ENCODE measurements around the gene ZSWIM8.
"Not testable (repeated sequence)": the region's sequence is repeated elsewhere in the genome, so short reads cannot be mapped to it uniquely, and the experiment has no call there.

The ZSWIM8 gene

DNA sequence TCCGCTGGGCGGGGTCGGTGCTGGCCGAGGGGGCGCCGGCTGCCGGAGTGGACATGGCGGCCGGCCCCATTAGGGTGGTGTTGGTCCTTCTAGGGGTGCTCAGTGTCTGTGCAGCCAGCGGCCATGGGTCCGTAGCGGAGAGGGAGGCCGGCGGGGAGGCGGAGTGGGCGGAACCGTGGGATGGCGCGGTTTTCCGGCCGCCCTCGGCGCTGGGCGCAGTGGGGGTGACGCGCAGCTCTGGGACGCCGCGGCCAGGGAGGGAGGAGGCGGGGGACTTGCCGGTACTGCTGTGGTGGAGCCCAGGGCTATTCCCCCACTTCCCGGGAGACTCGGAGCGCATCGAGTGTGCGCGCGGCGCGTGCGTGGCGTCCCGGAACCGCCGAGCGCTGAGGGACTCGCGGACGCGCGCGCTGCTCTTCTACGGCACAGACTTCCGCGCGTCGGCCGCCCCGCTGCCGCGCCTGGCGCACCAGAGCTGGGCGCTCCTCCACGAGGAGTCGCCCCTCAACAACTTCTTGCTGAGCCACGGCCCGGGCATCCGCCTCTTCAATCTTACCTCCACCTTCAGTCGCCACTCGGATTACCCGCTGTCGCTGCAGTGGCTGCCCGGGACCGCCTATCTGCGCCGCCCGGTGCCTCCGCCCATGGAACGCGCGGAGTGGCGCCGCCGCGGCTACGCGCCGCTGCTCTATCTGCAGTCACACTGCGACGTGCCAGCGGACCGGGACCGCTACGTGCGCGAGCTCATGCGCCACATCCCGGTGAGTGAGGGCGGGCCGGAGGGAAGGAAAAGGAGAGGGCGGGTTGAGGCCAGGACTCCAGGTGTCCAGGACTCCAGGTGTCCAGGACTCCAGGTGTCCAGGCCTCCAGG, 12.9 kb upstream of the ZSWIM8 start:
- peak; percentile 57 for DNase-seq

DNA sequence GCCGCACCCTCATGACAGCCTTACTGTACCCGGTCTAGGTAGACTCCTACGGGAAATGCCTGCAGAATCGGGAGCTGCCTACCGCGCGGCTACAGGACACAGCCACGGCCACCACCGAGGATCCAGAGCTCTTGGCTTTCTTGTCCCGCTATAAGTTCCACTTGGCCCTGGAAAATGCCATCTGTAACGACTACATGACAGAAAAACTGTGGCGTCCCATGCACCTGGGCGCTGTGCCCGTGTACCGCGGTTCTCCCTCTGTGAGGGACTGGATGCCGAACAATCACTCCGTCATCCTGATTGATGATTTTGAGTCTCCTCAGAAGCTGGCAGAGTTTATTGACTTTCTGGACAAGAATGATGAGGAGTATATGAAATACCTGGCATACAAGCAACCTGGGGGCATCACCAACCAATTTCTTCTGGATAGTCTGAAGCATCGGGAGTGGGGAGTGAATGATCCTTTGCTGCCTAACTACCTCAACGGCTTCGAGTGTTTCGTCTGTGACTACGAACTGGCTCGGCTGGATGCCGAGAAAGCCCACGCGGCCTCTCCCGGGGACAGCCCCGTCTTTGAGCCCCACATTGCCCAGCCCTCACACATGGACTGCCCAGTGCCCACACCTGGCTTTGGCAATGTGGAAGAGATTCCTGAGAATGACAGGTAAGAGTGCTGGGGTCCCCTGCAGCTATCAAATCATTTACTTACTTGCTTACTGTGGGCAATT, 12.1 kb upstream of the ZSWIM8 start:
- DNase-seq, result no peak

DNA sequence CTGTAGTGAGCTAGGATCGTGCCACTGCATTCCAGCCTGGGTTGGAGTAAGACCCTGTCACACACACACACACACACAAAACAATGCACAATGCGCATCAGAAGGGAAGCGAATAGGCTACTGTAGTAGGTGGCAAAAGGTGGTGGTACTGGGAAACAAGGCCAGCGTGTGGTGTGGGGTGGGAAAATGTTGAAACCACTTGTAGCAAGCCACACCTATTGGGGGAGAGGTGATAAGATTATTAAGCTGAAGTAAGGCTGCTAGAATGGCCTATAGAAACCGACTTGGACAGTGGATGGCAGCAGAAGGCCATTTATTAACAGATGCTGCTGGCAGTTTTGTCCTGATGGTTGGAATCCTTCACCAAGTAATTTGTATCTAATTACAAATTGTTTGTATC, 10.8 kb upstream of the ZSWIM8 start:
- DNase-seq, result no peak

DNA sequence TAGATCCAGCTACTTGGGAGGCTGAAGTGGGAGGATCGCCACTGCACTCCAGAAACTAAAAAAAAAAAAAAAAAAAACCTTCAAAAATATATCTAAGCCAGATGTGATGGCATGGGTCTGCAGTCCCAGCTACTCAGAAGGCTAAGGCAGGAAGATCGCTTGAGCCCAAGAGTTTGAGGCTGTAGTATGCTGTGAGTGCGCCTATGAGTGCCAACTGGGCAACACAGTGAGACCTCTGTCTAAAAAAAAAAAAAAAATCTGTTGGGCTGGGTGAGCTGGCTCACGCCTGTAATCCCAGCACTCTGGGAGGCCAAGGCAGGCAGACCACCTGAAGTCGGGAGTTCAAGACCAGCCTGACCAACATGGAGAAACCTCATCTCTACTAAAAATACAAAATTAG, 6.4 kb upstream of the ZSWIM8 start:
- no peak for DNase-seq

DNA sequence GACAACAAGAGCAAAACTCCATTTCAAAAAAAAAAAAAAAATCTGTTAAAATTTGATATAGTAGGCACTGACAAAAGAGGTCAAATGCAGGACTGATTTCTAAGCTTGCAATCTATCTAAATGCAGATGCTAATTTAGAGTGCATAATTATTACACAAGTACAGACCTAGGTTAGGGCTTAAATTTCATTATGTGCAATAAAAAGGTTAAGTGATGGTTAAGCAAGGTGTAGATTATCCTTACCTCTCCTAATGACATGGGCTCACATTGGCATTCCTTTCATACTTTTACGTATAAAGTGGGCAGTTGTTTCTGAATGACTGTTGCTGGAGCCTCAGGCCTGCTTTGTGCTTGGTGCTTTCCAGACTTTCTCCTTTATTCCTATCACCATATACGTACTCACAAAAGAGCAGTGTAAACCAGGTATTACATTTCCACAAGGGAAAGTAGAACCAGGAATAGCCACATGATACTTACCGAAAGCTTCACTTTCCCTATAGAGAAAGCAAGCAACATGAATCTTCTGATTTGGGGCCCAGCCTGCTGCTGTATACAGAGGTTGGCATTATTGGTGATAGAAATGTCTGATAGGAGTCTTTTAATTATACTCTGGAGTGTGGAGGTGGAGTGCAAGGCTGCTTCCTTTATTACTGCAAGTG, 5.7 kb upstream of the ZSWIM8 start:
- no peak for DNase-seq

DNA sequence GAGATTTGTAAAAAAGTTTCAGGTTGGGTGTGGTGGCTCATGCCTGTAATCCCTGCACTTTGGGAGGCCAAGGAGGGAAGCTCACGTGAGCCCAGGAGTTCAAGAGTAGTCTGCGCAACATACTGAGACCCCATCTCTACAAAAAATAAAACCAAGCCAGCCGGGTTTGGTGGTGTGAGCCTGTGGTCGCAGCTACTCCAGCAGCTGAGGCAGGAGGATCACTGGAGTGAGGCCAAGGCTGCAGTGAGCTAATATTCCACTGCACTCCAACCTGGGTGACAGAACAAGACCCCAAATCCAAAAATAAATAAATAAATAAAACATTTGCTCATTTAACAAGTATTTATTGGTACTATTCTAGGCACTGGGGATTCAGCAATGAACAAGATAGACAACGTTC, 5.1 kb upstream of the ZSWIM8 start:
- DNase-seq, result no peak

DNA sequence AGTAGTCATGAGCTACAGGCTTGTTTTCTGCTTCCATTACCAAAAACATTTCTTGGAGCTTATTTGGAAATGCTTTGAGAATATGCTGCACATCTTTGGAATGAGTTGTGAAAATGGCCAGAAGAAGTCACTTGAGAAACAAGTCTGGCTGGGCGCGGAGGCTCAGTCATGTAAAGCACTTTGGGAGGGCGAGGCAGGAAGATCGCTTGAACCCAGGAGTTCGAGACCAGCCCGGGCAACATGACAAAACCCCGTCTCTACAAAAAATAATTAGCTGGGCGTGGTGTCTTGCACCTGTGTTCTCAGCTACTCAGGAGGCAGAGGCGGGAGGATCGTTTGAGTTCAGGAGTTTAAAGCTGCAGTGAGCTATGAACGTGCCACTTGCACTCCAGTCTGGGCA, 4.4 kb upstream of the ZSWIM8 start:
- no peak for DNase-seq

DNA sequence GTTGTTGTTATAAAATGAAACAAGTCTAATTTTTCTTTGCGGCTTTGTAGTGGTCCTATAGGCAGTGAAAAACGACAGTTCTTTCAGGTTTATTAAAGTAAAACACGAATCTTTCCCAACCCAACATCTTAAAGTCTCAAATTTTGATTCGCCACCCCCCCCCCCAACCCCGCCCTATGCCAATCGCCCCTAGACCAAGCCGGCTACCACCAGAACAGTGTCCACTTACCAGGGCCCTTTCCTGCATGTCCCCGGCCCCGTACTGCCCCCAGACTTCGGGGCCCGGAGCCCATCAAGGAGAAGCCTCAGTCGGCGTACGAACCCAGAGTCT, 3.9 kb upstream of the ZSWIM8 start:
- no peak for DNase-seq

DNA sequence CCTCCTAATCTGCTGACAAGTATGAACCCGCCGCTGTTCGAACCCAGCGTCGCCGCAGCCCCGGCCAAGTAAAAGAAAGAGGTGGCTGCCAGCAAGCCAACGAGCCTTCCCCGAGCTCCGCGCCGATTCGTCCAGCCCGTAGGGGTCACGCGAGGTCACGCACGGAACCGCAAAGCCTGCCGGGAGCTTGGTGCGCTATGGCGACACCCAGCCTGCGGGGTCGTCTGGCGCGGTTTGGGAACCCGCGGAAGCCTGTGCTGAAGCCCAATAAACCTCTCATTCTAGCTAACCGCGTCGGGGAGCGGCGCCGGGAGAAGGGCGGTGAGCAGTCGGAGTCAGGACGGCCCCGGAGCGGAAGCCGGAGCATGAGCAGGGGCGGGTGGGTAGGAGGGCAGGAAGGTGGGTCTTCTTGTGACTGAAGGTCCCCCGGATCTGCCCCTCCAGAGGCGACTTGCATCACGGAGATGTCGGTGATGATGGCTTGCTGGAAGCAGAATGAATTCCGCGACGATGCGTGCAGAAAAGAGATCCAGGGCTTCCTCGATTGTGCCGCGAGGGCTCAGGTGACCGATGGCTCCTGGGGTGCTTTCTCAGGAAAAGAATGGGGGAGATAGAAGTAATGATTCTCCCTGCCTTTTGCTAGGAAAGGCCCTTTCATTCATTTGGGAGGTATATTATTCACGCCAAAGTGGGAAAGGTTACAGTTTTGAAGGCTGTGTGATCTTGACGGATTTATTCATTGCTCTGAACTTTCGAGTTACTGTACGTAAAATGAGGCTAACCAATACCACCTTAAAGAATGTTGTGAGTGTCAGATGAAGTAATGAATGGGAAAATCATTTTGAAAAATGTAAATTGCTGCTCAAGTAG, 3.3 kb upstream of the ZSWIM8 start, which contains the start of gene CHCHD1:
Gene CHCHD1, plus strand, starts transcription at position 170 of the 870 bp plus-strand sequence. Its CDS starts 28 bp downstream, at position 198.
- DNase-seq, result peak; percentile 86

DNA sequence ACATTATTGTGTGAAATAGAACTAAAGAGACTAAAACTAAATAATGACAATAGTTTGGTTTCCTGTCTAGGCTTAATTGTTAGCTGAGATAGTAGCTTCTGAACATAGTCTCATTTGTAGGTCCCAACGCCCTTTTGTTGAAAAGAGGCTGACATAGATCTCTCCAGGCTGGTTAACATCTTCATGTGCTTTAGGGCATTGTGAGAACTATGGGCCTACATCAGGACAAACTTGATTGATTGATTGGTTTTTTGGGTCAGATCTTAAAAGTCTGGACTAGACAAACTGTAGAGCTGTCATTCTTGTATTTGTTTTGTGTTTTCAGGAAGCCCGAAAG, 2.7 kb upstream of the ZSWIM8 start:
- DNase-seq, result no peak

DNA sequence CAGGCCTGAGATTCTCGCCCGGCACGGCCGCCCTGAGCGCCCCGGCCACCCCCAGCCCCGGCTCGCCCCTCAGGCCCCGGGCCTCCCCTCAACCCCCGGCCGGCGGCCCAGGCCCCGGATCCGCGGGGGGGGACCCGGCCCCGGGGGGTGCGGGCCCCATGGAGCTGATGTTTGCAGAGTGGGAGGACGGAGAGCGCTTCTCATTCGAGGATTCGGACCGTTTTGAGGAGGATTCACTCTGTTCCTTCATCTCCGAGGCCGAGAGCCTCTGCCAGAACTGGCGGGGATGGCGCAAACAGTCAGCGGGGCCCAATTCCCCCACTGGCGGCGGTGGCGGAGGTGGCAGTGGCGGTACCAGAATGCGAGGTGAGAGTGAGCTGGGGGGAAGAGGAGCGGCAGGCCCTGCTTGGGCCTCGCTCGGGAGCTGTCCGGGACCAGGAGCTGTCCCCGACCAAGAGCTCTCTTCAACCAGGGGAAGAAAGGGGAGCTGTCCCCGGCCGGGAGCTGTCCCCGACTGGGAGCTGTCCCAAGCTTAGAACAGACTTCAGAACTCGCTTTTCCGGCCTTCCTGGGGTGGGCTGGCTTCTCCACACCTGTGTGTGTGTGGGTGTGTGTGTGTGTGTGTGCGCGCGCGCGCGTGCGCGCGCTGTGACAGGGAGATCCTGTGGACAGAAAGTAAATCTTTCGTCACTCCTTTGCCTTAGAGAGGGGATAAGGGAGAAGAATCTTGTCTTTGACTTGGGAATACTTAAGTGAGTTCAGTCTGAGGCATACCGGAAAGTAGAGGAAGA, 510 bp downstream of the ZSWIM8 start:
- peak; percentile 32 for DNase-seq

DNA sequence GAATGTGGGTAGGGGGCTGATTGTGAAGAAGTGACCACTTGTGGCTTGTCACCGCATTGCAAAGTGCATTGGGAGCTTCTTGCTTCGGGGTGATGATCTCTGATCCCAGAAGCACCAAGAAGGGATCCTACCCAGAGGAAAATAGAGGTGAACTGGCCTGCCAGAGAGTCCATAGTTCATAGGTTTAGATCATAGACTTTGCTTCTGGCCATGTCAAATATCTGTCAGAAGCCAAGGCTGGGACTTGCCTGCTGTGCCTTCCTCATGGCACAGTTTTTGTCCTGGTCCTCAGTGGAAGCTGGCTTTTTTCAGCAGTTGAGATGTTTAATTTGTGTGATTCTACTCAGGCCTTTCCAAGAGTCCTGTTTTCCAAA, 1.1 kb downstream of the ZSWIM8 start:
- no peak for DNase-seq

DNA sequence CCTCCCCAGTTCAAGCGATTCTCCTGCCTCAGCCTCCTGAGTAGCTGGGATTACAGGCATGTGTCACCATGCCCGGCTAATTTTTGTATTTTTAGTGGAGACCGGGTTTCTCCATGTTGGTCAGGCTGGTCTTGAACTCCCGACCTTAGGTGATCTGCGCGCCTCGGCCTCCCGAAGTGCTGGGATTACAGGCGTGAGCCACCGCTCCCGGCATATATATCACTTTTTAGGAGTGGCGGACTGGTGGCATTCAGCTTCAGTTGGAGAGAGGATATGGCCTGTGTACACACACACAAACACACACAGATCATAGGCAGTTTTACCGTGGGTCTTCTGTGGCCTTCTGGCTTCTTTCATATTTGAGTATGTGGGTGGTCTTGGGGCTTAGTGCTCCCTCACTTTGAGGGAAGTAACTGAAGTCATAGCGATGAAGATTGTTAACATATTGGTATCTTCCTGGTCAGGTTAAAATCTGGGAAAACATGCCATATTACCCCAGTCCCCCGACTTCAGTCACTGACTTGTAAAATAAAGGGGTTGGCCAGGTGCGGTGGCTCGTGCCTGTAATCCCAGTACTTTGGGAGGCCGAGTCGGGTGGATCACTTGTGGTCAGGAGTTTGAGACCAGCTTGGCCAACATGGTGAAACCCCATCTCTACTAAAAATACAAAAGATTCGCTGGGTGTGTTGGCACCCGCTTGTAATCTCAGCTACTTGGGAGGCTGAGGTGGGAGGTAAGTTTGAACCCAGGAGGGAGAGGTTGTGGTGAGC, 1.8 kb downstream of the ZSWIM8 start:
- DNase-seq, result not testable (repeated sequence)

DNA sequence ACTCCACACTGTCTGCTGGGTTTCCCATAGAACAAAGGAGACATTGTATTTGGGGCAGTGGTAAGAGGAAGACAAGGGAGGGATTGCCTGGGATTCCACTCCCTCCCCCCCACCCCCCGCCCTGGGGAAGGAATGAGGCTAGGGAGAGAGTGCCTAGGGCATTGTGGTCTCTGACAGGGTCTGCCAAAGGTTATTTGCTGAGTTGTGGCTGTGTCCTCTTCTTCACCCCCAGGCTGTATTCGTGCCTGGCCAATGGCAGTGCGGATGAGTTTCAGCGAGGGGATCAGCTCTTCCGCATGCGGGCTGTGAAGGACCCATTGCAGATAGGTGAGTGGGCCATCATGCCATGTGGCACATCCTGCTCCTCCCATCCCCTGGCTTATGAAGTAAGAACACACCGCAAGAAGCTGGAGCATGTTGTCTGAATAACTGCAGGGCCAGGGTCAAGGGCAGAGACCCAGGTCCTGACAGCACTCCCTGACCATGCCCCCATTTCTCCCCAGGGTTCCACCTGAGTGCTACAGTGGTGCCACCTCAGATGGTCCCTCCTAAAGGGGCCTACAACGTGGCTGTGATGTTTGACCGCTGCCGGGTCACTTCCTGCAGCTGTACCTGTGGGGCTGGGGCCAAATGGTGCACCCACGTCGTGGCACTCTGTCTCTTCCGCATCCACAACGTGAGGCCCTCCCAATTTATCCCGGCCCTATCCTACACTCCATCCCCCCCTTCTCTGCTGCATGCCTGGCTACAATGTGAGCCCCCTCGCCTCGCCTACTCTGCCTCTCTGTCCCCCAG, 3.7 kb downstream of the ZSWIM8 start:
- DNase-seq, result no peak

DNA sequence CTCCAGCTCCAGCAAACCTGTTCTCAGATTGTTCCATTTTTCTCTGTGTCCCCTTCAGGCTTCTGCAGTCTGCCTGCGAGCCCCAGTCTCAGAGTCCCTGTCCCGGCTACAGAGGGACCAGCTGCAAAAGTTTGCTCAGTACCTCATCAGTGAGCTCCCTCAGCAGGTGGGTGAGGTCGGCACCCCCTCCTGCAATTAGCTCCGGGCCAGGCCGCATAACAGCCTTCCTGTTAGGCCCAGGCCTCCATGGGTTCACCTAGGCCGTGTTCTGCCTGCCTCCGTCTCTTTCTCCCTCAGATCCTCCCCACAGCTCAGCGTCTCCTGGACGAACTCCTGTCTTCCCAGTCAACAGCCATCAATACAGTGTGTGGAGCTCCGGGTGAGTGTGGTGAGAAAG, 4.3 kb downstream of the ZSWIM8 start:
- no peak for DNase-seq

DNA sequence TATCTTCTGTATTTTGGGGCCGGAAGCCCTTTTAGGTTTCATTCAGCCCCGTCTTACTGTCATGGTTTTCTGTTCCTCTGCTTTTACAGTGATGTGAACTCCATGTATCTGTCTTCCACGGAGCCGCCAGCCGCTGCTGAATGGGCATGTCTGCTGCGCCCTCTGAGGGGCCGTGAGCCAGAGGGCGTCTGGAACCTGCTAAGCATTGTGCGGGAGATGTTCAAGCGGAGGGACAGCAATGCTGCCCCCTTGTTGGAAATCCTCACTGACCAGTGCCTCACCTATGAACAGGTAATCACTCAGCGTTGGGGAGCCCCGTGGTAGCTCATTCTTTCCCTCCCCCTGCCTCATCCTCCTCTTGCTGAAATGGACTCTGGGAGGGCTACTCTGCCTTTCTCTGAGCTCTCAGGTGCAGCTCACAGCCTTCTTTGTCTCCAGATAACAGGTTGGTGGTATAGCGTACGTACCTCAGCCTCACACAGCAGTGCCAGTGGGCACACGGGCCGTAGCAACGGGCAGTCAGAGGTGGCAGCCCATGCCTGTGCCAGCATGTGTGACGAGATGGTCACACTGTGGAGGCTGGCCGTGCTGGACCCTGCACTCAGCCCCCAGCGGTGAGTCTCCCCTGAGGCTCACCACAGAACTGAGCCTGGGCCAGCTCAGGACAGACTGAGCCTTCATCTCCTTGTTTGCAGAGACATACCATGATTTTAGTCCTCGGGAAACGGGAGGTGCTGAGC, 5.7 kb downstream of the ZSWIM8 start:
- no peak for DNase-seq

DNA sequence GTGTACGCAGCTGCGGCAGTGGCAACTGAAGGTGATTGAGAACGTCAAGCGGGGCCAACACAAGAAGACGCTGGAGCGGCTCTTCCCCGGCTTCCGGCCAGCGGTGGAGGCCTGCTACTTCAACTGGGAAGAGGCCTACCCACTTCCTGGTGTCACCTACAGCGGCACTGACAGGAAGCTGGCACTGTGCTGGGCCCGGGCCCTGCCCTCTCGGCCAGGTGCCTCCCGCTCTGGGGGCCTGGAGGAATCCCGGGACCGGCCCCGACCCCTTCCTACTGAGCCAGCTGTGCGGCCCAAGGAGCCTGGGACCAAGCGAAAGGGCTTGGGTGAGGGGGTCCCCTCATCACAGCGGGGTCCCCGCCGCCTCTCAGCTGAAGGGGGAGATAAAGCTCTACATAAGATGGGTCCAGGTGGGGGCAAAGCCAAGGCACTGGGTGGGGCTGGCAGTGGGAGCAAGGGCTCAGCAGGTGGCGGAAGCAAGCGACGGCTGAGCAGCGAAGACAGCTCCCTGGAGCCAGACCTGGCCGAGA, 6.5 kb downstream of the ZSWIM8 start:
- no peak for DNase-seq

DNA sequence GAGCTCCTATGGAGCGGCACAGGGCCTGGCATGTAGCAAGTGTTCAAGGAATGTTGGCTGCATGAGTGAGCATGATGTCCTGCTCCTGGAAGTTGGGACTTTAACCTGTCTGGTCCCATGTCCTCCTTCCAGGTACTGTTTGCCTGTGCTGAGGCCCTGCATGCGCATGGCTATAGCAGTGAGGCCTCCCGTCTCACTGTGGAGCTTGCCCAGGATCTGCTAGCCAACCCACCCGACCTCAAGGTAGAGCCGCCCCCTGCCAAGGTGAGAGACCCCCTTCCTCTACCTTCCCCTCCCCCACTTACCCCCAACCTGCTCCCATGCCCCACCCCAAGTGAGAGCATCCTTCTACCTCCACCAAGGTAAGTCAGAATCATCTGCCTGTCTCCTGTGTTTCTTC, 8.1 kb downstream of the ZSWIM8 start:
- DNase-seq, result no peak

DNA sequence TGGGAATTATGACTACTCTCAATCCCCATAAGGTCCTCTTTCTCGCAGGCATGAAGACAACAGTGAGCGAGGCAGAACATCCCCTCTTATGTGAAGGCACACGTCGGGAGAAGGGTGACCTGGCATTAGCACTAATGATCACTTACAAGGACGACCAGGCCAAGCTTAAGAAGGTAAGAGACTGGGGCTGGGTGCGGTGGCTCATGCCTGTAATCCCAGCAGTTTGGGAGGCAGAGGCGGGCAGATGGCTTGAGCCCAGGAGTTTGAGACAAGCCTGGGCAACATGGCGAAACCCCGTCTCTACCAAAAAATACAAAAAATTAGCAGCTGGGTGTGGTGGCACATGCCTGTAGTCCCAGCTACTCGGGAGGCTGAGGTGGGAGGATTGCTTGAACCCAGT, 10.1 kb downstream of the ZSWIM8 start:
- not testable (repeated sequence) for DNase-seq

Data from effector CD8-positive, alpha-beta T cell (primary cell).